HG03439 (cell line): ENCODE data around the gene SMPD1.
A peak's percentile ranks its signal among the peaks of the same experiment; 100 is the strongest.

Experiments used
- ATAC-seq: cut with Tn5 transposase; IDR thresholded peaks from one replicate; pipeline ENCODE4 v1.9.1; 2021; ENCODE audit warnings: mild to moderate bottlenecking, moderate library complexity; ENCODE audit not compliant: unreplicated experiment

The SMPD1 gene

DNA sequence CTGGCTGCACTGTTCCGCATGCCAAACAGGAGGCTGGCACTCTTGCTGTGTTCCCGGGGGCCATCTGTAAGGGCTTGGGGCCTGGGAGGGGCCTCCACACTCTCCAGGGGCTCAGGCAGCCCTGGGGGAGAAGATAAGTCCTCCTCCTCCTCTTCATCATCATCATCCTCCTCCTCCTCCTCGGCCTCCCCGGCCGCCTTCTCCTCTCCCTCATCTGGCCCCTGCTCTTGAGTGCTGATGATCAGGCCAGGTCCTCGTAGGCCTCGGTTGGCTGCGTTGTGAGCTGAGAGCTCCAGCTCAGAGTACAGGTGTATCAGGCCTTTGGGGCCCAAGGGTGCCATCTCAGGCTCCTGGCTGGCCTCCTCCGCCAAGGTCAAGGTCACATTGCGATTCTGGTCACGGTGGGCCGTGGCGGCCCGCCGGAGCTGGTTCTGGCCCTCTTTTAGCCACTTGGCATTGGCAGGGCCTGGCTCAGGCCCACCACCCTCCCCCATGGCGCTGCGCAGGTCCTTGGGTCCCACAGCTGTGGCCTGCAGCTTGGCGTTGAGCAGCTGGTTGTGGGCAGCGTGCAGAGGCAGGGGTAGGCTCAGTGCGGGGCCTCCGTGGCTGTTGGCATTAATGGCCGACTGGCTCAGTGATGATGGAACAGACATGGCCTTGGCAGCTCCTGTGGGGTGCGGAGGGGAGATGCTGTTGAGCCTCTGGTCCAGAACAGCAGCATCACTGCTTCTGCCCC lies 20.6 kb downstream of the SMPD1 start:
- no peak for ATAC-seq

DNA sequence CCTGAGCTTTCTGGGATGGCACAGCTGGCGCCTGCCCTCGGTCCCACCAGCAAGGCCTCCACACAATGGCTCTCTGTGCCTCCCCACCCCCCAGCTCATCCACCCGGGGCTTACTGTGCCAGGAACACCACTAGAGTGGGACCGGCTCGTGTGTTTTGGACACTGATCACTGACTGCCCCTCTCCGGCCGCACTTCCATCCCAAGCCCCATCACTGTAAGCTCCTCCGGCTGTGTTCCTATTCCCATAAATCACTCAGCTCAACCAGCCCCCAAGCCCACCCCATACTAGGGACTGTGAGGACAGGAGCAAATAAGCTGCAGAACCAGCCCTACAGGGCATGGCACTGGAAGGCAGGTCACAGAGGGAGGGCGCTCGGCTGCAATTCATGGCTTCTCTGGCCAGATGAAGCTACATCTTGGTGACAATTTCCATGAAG lies 21.3 kb downstream of the SMPD1 start:
- no peak for ATAC-seq

DNA sequence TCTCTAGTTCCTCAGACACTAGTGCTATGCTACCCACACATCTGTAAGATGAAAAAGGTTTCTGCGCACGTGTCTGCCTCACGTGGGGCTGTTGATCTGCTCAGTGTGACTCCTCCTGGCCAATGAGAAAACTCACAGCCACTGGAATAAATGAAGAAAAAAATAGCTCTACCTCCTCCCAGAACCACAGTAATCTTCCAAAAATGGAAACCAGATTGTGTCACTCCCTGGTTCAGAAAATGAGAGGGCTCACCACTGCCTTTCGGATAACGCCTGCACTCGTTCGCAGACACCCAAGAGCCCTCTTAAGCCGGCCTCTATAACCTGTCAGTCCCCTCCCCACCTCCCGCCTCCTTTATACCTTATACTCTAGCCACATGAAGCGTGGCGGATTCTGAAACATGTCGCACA lies 23.5 kb downstream of the SMPD1 start:
- no peak for ATAC-seq

DNA sequence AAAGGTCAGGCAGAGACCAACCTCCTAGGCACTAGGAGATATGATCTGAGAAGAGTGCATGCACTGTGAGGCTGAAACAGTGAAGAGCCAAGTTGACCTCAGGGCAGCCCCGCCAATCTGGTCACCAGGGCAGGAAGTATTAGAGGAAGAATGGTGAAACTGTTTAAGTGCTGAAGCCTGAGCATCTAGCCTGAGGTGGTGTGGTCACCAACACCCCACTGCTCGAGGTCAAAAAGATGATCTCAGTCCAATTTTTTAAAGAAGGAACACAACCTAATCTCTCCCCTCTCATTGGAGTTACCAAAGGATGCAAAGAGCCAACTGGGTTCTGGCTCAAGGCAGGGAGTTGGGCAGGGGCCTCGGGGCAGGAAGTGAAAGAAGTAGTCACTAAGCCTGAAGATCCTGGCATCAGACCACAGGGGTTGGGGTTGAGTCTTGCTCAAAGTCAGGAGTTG lies 24.6 kb downstream of the SMPD1 start:
- ATAC-seq: no peak

DNA sequence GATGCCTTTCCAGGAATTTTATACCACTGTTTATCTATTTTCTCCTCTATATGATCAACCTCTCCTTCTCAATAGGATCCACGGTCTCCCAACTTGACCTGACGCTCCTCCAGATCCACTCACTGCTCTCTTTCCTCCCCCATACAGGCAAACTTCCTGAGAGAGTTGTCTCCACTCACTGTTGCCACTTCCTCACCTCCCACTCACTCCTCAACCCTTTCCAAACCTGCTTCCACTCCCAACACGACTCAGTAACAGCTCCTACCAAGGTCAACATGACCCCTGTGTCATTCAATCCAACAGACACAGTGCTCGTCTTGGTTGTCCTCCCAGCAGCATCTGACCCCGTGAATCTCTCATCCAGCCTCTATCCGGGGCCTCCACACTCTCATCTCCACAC lies 25.5 kb downstream of the SMPD1 start:
- ATAC-seq: no peak

DNA sequence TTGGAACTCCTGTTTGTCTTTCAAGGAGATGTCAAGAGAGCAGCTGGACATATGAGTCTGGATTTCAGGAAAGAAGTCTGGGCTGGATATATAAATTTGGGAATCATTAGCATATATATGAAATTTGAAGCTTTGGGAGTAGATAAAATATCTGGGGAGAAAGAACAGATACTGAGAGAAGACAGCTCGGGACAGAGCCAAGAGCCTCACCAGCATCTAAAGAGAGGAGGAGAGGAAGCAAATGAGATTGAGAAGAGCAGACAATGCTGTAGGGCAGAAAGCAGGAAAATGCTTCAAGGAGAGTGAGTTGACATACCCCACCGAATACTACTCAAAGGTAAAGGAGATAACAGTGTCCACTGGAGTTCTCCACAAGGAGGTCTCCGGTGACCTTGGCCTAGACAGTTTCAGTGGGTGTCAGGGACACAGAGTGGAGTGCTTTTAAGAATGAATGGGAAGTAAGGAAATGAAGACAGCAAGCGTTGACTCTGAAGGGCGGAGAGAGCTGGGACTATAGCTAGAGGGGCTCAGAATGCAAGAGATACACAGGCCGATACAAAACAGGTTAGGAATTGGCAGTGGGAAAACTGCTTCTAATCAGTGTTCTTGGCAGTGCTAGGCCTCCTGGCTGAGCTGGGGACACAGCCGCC lies 27.8 kb downstream of the SMPD1 start:
- no peak for ATAC-seq

DNA sequence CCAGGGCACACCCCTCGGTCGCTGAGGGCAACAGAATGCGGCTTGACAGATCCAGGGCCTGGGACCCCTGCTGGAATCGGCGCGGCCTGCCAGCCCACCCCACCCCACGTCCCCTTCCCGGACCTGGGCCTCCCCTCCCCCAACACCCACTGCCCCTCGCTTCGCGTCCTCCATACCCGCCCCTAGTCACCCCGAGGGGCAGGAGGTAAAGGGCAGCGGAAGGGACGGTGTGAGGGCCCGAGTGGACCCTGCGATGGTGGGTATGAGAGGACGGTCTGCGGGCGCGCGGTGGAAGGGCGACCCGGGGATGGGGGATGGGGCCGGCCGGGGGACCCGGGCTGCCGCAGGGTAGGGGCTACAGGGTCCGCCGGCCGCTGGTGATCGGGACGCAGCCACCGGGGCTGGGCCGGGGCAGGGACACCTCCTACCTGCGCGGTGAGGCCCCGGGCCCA lies 28.3 kb downstream of the SMPD1 start:
- no peak for ATAC-seq

DNA sequence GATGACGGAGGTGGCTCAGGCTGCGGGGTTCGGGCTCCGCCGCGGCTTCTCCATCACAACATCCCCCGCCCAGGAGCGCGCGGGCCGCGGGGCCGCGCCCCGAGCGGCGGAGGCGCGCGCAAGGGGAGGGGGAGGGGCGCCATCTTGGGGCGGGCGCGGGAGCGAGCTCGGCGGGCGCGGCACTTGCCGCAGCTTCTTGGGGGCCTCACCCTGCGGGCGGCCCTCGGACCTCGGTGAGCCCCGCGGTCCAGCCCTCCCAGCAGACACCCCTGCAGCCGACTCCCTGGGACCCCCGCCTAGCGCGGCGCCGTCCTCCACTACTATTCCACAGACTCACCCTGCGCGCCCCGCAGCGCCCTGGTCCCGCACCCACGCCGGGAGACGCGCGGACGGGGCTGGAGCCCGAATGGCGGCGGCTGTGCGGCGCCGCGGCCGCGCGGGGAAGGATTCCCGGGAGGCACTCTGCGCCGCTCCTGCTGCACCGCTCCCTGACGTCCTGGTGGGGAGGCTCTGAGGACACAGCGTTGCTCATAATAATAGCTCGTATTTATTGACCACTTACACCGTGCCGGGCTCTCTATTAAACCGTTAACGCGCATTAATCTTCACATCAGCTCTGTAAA lies 28.8 kb downstream of the SMPD1 start, which contains the start of gene APBB1:
Gene APBB1 (minus strand): TSS at position 86 of the 623 bp plus-strand sequence. CDS start 7,747 bp downstream, outside the sequence.
- ATAC-seq: no peak

DNA sequence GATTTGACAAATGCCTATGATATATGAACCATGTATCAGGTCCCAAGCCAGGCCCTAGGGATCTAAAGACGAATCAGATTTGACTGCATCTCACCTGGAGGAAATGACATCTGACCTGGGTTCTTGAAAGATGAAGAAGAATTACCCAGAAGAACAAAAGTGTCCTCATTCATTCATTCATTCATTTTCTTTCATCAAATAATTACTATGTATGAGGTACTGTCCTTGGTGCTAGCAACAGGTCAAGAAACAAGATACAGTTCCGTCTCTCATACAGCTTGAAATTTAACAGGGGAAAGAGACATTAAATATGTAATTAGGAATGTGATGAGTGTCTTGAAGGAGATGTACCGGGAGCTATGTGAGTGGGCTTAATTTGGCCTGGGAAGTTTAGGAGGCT lies 30.4 kb downstream of the SMPD1 start:
- ATAC-seq: no peak

DNA sequence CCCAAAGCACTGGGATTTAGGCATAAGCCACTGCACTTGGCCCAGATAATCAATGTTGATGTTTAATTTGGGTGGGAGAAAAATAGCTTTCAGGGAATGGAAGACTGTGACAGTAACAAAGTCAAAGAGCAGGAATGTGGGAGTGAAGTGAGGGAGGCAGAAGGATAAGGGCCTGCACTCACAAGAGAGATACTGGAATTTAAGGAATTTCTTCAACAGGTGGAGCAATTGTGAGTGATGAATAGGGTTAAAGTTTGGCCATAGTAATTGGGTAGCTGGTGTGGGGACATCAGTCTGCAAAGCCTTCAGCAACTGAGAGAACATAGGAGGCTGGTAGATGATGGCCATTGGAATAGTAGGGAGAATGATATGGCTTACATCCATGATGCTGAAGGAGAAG lies 37.2 kb downstream of the SMPD1 start:
- no peak for ATAC-seq

DNA sequence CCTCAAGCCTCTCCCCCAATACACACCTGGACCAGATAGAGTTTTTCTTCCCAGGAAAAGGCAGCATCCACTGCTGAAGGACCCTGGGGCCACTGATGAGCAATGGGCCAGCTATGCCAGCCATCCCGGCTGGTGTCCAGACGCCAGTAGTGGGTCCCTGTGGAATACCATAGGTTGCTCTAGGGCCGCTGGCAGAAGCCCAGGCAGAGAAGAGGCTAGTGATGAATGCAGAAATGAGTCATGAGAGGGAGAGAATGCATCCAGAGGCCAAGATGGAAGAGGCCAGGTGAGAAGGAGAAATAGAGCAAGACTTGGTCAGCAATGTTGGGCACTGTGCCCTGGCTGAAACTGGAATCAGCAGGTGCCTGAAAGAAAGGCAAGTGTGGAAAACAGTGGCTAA lies 41.6 kb downstream of the SMPD1 start:
- ATAC-seq: no peak

DNA sequence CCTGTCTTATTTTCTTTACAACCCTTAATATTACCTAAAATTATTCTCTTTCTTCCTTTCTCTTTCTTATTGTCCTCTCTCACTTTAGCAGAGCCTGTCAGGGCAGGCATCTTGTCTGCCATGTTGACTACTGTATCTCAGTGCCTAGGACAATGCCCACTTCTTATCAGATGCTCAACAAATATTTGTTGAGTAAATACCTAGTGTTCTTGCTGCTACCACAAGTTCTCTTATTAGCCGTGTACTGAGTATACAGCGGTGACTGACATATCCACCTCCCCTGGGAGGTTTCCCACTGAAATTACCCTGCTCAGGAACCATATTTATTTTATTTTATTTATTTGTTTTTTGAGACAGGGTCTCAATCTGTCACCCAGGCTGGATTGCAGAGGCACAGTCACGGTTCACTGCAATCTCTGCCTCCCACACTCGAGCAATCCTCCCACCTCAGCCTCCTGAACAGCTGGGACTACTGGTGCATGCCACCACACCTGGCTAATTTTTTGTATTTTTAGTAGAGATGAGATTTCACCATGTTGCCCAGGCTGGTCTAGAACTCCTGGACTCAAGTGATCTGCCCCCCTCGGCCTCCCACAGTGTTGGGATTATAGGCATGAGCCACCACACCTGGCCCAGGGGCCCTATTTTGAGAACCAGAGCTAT lies 43.9 kb downstream of the SMPD1 start:
- ATAC-seq: no peak

DNA sequence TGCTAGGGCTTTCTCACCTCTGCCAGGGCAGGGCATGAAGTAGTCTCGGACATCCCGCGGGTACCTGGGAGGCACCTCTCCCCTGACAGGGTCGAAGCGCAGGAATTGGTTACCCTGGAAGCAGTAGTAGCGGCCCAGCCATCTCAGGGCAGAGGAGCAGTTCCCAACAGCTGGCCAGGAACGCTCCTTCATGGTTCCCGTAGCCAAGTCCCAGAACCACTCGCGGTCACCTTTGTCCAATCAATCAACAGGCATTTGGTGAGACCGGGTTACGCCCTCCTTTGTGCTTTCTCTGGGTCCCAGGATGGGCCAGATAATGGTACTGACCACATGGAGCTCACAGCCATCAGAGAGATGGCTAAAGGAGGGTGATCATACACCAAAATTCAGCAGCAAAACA lies 47.1 kb downstream of the SMPD1 start:
- no peak for ATAC-seq

DNA sequence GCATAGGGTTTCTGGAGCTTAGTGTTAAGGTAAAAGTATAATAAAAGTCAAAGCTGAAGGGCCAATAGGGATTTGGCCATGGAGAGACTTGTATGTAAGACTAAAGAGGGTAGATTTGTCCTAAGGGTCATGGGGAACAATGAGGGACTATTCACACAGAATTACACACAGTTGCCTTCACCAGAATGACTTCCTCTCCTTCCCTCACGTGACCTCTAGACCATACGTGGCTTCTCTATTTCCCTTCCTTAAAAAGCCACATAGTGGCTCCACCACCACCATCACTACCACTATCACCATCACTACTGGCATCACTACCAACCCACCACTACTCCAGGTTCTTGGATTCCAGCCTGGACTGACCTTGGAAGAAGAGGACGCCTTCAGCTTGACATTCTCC lies 47.7 kb downstream of the SMPD1 start:
- ATAC-seq: no peak

DNA sequence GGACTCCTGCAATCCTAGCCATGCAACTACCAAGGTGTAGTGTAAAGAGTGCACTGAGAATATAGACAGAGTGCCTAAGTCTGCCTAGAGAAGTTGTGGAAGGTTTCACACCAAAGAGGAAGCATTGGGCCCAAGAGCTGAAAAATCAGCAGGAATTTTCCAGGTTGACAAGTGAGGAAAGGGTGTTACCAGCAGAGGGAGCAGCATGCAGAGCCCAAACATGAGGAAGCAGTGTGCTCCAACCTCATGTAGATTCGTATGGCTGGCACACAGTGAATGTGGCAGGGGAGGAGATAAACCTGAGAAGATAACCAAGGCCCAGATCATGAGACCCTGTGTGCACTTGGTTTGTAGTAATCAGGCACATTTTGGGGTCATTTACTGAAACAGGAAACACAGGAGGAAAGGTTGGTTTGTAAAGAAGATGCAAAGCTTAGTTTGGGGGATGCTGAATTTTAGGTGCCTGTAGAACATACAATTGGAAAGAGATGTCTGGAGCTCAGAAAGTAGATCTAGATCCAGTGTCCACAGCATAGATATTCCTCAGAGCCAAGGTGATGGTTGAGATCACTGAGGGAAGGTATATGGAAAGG lies 48.8 kb downstream of the SMPD1 start:
- no peak for ATAC-seq

DNA sequence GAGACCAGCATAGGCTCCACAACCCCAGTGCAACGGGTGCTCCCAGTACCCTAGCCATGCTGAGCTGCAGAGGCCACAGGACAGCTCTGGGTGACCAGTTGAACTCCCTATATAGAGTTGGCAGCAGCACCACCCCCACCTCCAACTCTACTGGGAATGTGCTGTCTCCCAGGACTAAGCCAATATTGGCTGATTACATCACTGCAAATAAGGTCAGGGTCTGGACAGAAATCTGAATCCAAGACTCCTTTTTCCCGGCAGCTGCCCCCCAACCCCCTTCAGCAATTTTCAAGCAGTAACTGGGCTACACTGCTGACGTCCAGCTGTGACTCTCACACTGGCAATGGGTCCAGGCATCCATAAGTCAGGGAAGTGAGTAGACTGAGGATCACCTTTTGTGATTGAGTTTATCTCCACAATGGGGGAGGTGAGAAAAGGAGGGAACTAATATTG lies 50.7 kb downstream of the SMPD1 start, which contains the start of gene HPX:
Gene HPX (minus strand): TSS at position 82 of the 453 bp plus-strand sequence. CDS start 24 bp downstream, at position 58.
- ATAC-seq: no peak

DNA sequence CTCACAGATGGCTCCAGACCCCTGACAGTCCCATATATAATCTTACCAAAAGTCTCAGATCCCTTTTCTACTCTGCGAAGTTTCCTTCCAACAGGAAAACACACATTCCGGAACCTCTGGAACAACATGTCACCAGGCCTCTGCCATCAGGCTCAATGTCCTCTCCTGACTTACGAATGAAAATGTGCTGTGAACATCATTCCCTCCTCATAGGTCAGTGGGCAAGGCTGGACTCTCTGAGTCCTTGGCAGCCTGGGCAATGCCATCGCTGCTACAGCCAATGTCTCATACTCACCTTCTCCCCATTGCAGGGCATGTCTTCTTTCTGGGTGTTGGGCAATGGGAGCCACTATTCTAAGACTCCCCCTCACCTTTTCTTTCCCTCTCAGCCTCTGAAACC lies 52.2 kb downstream of the SMPD1 start:
- no peak for ATAC-seq

DNA sequence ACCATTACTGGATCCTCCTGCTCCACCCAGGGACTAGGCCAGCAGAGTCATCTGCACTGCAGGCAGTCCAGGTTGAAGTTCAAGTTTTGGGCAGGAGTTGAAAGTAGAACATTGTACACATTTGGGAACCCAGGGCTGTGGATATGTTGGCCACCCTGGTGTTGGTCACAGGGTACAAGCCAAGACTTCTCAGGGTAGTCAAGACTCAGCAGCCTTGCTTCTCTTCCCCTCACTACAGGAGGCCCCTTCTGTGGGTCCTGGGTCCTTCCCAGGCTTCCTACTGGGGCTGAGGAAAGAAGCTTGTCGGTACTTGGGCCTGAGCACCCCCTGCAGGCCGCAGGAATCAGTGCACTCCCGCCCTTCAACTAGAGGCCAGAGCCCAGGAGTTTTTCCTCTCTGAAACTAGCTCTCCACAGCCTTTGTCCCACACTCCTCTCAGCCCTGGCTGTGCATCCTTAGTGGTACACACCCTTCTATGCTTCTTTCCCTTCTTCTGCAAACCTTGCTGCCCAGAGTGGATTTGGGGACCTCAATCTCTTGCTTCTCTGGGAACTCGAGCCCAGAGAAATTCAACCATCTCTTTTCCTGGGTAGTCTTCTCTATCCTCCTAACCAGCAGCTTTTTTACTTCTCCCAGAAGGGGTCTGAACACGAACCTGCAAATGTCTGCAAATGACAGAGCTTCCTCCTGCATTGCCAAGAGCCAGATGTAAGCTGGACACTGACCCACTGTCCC lies 53.2 kb downstream of the SMPD1 start:
- ATAC-seq: peak; percentile 80
